ENCODE measurements around the gene ADGRB3. TPM values are rescaled to one million over a fixed set of nuclear protein-coding genes. Genes with fewer than 3 reads are reported as not detected.
"Not testable (repeated sequence)": the region's sequence is repeated elsewhere in the genome, so short reads cannot be mapped to it uniquely, and the experiment has no call there.

Gene ADGRB3
- total RNA-seq, 2 donors from 2014 or later = 0.05 TPM; not detected in 1

GRCh38 chr6:68790128-68790527 lies 155.0 kb downstream of the ADGRB3 start:
- not testable (repeated sequence) for H3K4me3 Mint-ChIP-seq; H3K27ac Mint-ChIP-seq; H3K27me3 Mint-ChIP-seq; H3K36me3 Mint-ChIP-seq (ENCODE audit: low read depth); ATAC-seq (replicated peaks); H3K9me3 Mint-ChIP-seq; H3K4me1 Mint-ChIP-seq

- not testable (repeated sequence) for H3K36me3 Mint-ChIP-seq (ENCODE audit: low read depth); H3K27me3 Mint-ChIP-seq; H3K27ac Mint-ChIP-seq; ATAC-seq (replicated peaks); H3K4me1 Mint-ChIP-seq; H3K4me3 Mint-ChIP-seq; H3K9me3 Mint-ChIP-seq
Observed at GRCh38 chr6:68814976-68815375, 179.9 kb downstream of the ADGRB3 start.

GRCh38 chr6:68826501-68826900 lies 191.4 kb downstream of the ADGRB3 start:
- Mint-ChIP-seq H3K4me1 (no peaks in the 10 kb centered on the region), H3K27ac (no peak overlapping the region), H3K27me3 (no peaks in the 10 kb centered on the region), H3K4me3 (no peak overlapping the region), H3K36me3 (ENCODE audit: low read depth) (no peaks in the 10 kb centered on the region), H3K9me3 (no peaks in the 10 kb centered on the region)
- ATAC-seq (replicated peaks) = no peak

- Mint-ChIP-seq H3K27me3 (no peaks in the 10 kb centered on the region), H3K4me3 (no peak overlapping the region), H3K36me3 (ENCODE audit: low read depth) (no peaks in the 10 kb centered on the region), H3K27ac (no peak overlapping the region), H3K9me3 (no peaks in the 10 kb centered on the region), H3K4me1 (no peaks in the 10 kb centered on the region)
- ATAC-seq (replicated peaks) = no peak
Observed at GRCh38 chr6:68834551-68834950, 199.5 kb downstream of the ADGRB3 start.

GRCh38 chr6:68838571-68838970 lies 203.5 kb downstream of the ADGRB3 start:
- Mint-ChIP-seq H3K36me3 (ENCODE audit: low read depth) (no peaks in the 10 kb centered on the region), H3K27ac (no peak overlapping the region), H3K27me3 (no peaks in the 10 kb centered on the region), H3K4me1 (no peaks in the 10 kb centered on the region), H3K4me3 (no peak overlapping the region), H3K9me3 (no peaks in the 10 kb centered on the region)
- no peak for ATAC-seq (replicated peaks)

GRCh38 chr6:68852791-68853190 lies 217.7 kb downstream of the ADGRB3 start:
- no peaks in the 10 kb centered on the region for H3K36me3 Mint-ChIP-seq (ENCODE audit: low read depth)
- H3K4me3 Mint-ChIP-seq = no peak overlapping the region
- no peak overlapping the region for H3K27ac Mint-ChIP-seq
- ATAC-seq (replicated peaks) = no peak
- H3K27me3 Mint-ChIP-seq = no peaks in the 10 kb centered on the region
- H3K9me3 Mint-ChIP-seq = peaks cover 5% of the 10 kb centered on the region
- no peaks in the 10 kb centered on the region for H3K4me1 Mint-ChIP-seq

- H3K36me3 Mint-ChIP-seq (ENCODE audit: low read depth) = no peaks in the 10 kb centered on the region
- H3K27me3 Mint-ChIP-seq = no peaks in the 10 kb centered on the region
- H3K9me3 Mint-ChIP-seq = peaks cover 16% of the 10 kb centered on the region
- no peaks in the 10 kb centered on the region for H3K4me1 Mint-ChIP-seq
- no peak overlapping the region for H3K27ac Mint-ChIP-seq
- ATAC-seq (replicated peaks) = no peak
- H3K4me3 Mint-ChIP-seq = no peak overlapping the region
Observed at GRCh38 chr6:68859233-68859632, 224.2 kb downstream of the ADGRB3 start.

GRCh38 chr6:68868646-68869045 lies 233.6 kb downstream of the ADGRB3 start:
- Mint-ChIP-seq H3K27ac (no peak overlapping the region), H3K4me1 (no peaks in the 10 kb centered on the region), H3K36me3 (ENCODE audit: low read depth) (no peaks in the 10 kb centered on the region), H3K4me3 (no peak overlapping the region), H3K9me3 (peaks cover 11% of the 10 kb centered on the region), H3K27me3 (no peaks in the 10 kb centered on the region)
- no peak for ATAC-seq (replicated peaks)

GRCh38 chr6:68873236-68873635 lies 238.2 kb downstream of the ADGRB3 start:
- Mint-ChIP-seq H3K4me1 (no peaks in the 10 kb centered on the region), H3K9me3 (no peaks in the 10 kb centered on the region), H3K36me3 (ENCODE audit: low read depth) (no peaks in the 10 kb centered on the region), H3K27me3 (no peaks in the 10 kb centered on the region), H3K4me3 (no peak overlapping the region), H3K27ac (no peak overlapping the region)
- ATAC-seq (replicated peaks) = no peak

- H3K27ac Mint-ChIP-seq = no peak overlapping the region
- H3K27me3 Mint-ChIP-seq = no peaks in the 10 kb centered on the region
- no peaks in the 10 kb centered on the region for H3K4me1 Mint-ChIP-seq
- ATAC-seq (replicated peaks) = no peak
- H3K36me3 Mint-ChIP-seq (ENCODE audit: low read depth) = no peaks in the 10 kb centered on the region
- H3K9me3 Mint-ChIP-seq = no peaks in the 10 kb centered on the region
- no peak overlapping the region for H3K4me3 Mint-ChIP-seq
Observed at GRCh38 chr6:68874747-68875146, 239.7 kb downstream of the ADGRB3 start.

- no peaks in the 10 kb centered on the region for H3K27me3 Mint-ChIP-seq
- H3K9me3 Mint-ChIP-seq = no peaks in the 10 kb centered on the region
- no peaks in the 10 kb centered on the region for H3K4me1 Mint-ChIP-seq
- H3K4me3 Mint-ChIP-seq = no peak overlapping the region
- H3K27ac Mint-ChIP-seq = no peak overlapping the region
- no peaks in the 10 kb centered on the region for H3K36me3 Mint-ChIP-seq (ENCODE audit: low read depth)
- ATAC-seq (replicated peaks) = no peak
Observed at GRCh38 chr6:68875403-68875802, 240.3 kb downstream of the ADGRB3 start.

- ATAC-seq (replicated peaks) = no peak
- Mint-ChIP-seq H3K27me3 (no peaks in the 10 kb centered on the region), H3K4me3 (no peak overlapping the region), H3K27ac (no peak overlapping the region), H3K36me3 (ENCODE audit: low read depth) (no peaks in the 10 kb centered on the region), H3K4me1 (no peaks in the 10 kb centered on the region), H3K9me3 (no peaks in the 10 kb centered on the region)
Observed at GRCh38 chr6:68876792-68877493, 241.9 kb downstream of the ADGRB3 start.

GRCh38 chr6:68880050-68880813 lies 245.2 kb downstream of the ADGRB3 start:
- H3K27me3 Mint-ChIP-seq = no peaks in the 10 kb centered on the region
- no peaks in the 10 kb centered on the region for H3K36me3 Mint-ChIP-seq (ENCODE audit: low read depth)
- no peaks in the 10 kb centered on the region for H3K9me3 Mint-ChIP-seq
- H3K4me3 Mint-ChIP-seq = no peak overlapping the region
- no peak for ATAC-seq (replicated peaks)
- H3K27ac Mint-ChIP-seq = no peak overlapping the region
- no peaks in the 10 kb centered on the region for H3K4me1 Mint-ChIP-seq

GRCh38 chr6:68883325-68883724 lies 248.2 kb downstream of the ADGRB3 start:
- not testable (repeated sequence) for ATAC-seq (replicated peaks); H3K36me3 Mint-ChIP-seq (ENCODE audit: low read depth); H3K9me3 Mint-ChIP-seq

GRCh38 chr6:68891419-68891818 lies 256.3 kb downstream of the ADGRB3 start:
- peaks cover 3% of the 10 kb centered on the region for H3K27me3 Mint-ChIP-seq
- no peaks in the 10 kb centered on the region for H3K4me1 Mint-ChIP-seq
- H3K27ac Mint-ChIP-seq = no peak overlapping the region
- H3K9me3 Mint-ChIP-seq = no peaks in the 10 kb centered on the region
- ATAC-seq (replicated peaks) = no peak
- no peak overlapping the region for H3K4me3 Mint-ChIP-seq
- no peaks in the 10 kb centered on the region for H3K36me3 Mint-ChIP-seq (ENCODE audit: low read depth)

More at GRCh38 chr6:68883325-68883724, 248.2 kb downstream of the ADGRB3 start:
- not testable (repeated sequence) for H3K4me3 Mint-ChIP-seq, H3K4me1 Mint-ChIP-seq, H3K27me3 Mint-ChIP-seq, H3K27ac Mint-ChIP-seq
